Kidney epithelial cell (primary cell): ENCODE data around the gene LIX1L. TPM values are rescaled to one million over a fixed set of nuclear protein-coding genes. Genes with fewer than 3 reads are reported as not detected.

ENCODE experiments used
- total RNA-seq: library from RNA; depleted of rRNA; stranded (reverse); fragments of >200 nt; gene quantifications from 2 replicates; pipeline ENCODE4 v1.2.3, GENCODE V29; 2015

The LIX1L gene
- total RNA-seq, 1 donor from 2014 or later: 23.2 TPM

Other genes starting within 250 kb of the LIX1L start
- gene CD160, start 238.5 kb downstream of the LIX1L start, total RNA-seq: not detected in 2 replicates
- 7.7 and 8.5 TPM in 2 replicates for gene RNF115, start 133.9 kb downstream of the LIX1L start, total RNA-seq
- 43.4 and 44.2 TPM in 2 replicates for gene POLR3C, start 133.8 kb downstream of the LIX1L start, total RNA-seq
- 1.9 and 2.5 TPM in 2 replicates for gene NUDT17, start 112.4 kb downstream of the LIX1L start, total RNA-seq
- 17.7 and 19.6 TPM in 2 replicates for gene PIAS3, start 98.9 kb downstream of the LIX1L start, total RNA-seq
- 0.07 TPM in 1 of 2 replicates, not detected in the other for gene ANKRD35, start 72.2 kb downstream of the LIX1L start, total RNA-seq
- 0.08 and 0.89 TPM in 2 replicates for gene ITGA10, start 48.0 kb downstream of the LIX1L start, total RNA-seq
- 25.9 and 31.2 TPM in 2 replicates for gene PEX11B, start 39.3 kb downstream of the LIX1L start, total RNA-seq
- gene RBM8A, start 30.5 kb downstream of the LIX1L start, total RNA-seq: 159 and 173 TPM in 2 replicates
- gene ANKRD34A, start 6.6 kb upstream of the LIX1L start, total RNA-seq: 0.46 TPM in 1 of 2 replicates, not detected in the other
- gene POLR3GL, start 6.7 kb upstream of the LIX1L start, total RNA-seq: 12.2 and 14.3 TPM in 2 replicates
- 14.7 and 19.0 TPM in 2 replicates for gene TXNIP, start 38.6 kb upstream of the LIX1L start, total RNA-seq
- gene HJV, start 63.7 kb upstream of the LIX1L start, total RNA-seq: not detected in 2 replicates
- gene NBPF10, start 186.8 kb upstream of the LIX1L start, total RNA-seq: 0.82 and 1.4 TPM in 2 replicates